Activated CD4-positive, alpha-beta T cell treated with anti-CD3 and anti-CD28 coated beads, Interleukin-10, Interleukin-2, amounts not matched to agents 100 ng/mL and 50 ng/mL, durations not matched to agents 16 hours and 8 hours (primary cell): Measurements from ENCODE around the gene CCDC142.

Experiments used
- DNase-seq: peaks from one replicate; pipeline ENCODE4 v3.0.0-alpha.2; 2020

The CCDC142 gene, protein sequence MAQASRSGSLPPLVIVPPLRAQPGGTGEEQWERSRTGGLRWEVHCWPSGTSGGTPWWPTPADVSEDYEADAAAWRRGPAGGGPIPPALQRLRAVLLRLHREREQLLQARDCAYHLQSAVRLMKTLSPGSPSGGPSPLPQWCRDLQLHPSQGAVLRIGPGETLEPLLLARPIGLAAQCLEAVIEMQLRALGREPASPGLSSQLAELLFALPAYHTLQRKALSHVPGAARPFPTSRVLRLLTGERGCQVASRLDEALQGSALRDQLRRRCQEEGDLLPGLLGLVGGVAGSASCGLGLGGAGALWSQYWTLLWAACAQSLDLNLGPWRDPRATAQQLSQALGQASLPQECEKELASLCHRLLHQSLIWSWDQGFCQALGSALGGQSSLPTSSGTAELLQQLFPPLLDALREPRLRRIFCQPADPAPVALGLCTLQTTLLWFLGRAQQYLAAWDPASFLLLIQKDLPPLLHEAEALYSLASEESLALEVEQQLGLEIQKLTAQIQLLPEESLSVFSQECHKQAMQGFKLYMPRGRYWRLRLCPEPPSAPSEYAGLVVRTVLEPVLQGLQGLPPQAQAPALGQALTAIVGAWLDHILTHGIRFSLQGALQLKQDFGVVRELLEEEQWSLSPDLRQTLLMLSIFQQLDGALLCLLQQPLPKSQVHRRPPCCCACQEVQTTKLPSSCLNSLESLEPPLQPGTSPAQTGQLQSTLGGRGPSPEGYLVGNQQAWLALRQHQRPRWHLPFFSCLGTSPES

DNA sequence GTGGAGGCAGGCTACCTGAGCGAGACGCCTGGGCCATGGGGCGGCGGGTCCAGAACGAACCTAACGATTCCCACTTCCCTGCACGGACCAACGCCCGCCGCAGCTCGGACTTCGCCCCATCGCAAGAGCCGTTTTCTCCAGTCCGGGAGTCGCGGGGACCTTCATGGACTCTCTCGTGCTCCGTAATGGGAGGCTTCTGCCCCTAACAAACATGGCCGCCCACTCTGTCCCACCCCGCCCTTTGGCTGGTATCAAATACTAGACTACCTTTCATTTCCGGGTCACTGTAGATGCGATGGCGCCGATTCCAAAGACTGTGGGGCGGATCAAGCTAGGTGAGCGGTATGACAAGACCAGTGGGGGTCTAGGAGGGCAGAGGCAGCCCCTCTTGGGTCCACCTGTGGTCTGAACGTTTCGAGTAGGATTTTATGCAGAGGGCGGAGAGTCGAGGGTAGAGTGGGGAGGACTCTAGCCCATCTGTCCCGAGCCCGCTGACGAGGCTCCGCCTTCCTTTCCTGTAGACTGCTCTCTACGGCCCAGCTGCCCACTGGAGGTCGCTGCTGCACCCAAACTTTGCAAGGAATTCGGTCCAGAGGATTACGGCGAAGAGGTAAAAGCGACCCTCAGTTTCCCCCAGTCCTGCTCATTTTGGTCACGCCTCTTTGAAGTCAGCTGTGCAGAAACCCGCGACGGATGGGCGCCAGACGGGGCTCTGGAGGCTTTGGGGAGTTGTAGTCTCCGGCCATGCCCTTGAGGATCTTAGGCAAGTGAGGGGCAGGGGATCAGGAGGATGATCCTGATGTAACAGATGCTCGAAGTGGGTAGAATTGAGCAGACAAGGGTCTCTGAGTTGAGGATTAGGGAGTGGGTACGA is at the start of gene CCDC142, which contains the start of gene TTC31:
CCDC142 (minus strand) TSS at position 198 of the 874 bp plus-strand sequence; CDS start at position 37, 161 bp downstream.
TTC31 (plus strand) TSS at position 281 of the 874 bp plus-strand sequence; CDS start at position 296, 15 bp downstream.
- DNase-seq = peak; percentile 95

DNA sequence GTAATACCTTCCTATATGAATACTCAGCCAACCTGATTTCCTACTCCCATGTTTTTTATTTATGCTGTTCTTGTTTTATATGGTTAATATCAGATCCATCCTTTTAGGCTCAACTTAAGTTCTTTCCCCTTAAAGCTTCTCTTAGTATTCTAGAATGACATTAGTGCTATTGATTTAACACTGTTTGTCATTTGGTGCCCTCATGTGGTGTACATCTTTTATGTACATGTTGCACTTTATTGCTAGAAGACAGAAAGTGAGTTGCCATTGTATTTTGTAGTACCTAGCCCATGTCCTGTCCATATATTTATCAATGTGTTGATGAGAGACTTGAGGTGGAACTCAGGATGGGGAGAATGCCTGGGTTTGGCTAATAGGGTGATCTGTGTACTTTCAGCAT is 49.4 kb upstream of the CCDC142 start:
- DNase-seq = peak; percentile 49

DNA sequence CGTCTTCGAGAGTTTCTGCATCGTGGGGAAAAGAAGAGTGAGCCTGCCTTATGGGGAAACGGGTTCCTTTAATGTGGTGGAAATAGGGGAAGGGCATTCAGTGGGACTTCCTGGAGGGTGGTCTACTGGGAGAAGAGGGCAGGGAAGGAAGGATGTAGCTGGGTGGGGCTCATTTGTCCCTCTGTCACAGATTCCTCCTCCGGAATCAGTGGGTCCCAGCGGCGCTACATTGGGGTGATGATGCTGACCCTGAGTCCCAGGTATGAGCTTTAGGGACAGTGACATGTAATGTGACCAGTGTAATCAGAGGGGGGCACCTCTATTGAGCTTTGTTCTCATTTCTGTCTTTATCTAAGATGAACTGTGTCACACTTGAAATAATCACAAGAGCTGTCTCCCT is 48.9 kb upstream of the CCDC142 start:
- no peak for DNase-seq

DNA sequence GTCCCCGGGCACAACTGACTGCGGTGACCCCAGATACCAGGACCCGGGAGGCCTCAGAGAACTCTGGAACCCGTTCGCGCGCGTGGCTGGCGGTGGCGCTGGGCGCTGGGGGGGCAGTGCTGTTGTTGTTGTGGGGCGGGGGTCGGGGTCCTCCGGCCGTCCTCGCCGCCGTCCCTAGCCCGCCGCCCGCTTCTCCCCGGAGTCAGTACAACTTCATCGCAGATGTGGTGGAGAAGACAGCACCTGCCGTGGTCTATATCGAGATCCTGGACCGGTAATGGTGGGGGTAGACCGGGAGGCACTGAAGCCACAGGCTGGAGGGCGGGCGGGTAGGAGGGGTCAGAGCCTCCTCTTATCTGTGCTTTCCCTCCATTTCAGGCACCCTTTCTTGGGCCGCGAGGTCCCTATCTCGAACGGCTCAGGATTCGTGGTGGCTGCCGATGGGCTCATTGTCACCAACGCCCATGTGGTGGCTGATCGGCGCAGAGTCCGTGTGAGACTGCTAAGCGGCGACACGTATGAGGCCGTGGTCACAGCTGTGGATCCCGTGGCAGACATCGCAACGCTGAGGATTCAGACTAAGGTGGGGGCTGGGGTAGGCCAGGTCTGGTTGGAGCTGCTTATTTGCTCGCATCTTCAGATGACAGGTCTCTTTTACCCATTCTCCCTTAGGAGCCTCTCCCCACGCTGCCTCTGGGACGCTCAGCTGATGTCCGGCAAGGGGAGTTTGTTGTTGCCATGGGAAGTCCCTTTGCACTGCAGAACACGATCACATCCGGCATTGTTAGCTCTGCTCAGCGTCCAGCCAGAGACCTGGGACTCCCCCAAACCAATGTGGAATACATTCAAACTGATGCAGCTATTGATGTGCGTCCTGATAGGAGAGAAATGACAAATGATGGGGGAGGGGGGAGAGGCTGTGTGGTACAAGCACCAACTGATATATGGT is 47.7 kb upstream of the CCDC142 start:
- peak; percentile 83 for DNase-seq

DNA sequence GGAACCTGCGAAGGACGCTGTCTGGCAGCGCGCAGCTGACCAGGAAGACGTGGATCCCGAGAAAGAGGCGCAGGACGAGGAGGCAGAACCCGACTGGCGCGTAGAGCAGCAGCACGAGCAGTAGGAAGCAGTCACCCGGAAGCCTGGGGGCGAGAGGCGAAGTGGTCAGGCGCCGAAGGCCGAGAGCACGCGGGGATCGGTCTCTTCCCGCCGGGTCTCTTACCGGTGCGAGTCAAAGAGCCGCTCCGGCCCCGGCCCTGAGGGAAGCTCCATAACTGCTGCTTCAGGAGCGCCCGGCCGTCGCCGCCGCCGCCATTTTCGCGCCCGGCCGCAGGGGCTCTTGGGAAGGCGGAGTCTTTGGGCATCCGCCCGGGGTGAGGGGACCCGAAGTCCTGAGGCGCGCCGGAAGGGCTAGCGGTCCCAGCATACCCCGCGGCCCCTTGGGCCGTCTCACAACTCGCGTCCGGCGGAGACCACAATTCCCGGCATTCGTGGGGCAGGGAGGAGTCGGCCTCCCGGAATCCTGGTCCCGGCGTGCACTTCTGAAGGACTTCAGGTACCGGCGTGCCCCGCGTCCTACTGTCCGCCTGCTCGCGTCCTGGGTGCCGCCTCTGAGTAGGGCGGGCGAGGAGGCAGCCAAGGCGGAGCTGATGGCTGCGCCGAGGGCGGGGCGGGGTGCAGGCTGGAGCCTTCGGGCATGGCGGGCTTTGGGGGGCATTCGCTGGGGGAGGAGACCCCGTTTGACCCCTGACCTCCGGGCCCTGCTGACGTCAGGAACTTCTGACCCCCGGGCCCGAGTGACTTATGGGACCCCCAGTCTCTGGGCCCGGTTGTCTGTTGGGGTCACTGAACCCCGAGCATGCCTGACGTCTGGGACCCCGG is 46.8 kb upstream of the CCDC142 start, which contains the start of the genes AUP1 and HTRA2:
AUP1 (minus strand) TSS at position 350 of the 882 bp plus-strand sequence; CDS start at position 273, 77 bp downstream.
HTRA2 (plus strand) TSS at position 577 of the 882 bp plus-strand sequence; CDS start at position 651, 74 bp downstream.
- peak; percentile 99 for DNase-seq

DNA sequence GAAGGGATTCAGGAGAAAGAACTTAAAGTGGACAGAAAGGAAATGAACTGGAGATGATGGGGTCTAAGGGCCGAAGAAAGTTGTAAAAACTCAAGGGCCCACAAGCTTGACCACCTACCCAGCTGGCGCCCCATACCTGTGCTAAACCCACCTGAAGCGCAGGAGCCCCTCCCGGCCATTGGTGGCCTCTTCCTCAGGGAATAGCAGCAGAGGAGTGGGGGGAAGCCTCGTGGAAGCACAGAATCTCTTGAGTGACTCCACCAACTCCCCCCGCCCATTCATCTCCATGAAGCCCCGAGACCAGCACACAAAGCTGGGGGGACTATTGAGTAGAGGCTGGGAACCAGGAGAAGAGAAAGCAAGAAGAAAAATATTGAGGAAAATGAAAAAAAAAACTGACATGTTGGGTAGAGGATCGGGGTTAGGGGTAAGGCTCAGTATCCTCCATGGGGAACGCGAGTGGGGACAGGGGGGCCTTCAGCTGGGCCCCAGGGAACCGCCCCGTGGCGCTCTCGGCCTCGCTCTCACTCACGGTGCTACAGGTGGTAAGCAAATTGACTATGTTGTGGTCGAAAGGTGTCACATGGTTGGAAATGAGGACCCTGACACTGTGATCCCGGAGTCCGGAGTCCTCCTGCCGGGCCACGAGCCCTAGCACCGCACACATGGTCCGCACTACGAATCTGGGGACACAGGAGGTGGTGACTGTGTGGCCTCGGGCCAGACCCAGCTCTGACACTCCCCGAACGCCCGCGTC is 46.0 kb upstream of the CCDC142 start:
- DNase-seq = no peak

DNA sequence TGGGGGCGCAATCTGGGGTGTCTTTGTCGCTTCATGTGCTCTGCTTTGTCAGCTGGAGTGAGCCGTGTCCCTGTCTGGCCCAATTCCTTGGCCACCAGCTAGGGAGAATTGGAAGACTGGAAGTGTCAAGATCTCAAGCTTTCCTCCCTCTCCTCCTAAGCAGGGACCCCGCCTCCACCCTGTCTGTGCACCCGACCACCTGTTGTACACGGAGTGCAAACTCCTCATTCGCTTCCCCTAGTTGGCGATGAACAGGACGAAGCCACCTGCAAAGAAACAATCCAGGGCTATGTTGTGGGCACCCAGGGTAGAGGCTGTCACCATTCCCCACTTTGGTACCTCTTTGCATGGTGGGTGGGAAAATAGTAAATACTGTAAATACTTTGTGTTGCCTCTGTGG is 44.9 kb upstream of the CCDC142 start:
- DNase-seq = no peak

DNA sequence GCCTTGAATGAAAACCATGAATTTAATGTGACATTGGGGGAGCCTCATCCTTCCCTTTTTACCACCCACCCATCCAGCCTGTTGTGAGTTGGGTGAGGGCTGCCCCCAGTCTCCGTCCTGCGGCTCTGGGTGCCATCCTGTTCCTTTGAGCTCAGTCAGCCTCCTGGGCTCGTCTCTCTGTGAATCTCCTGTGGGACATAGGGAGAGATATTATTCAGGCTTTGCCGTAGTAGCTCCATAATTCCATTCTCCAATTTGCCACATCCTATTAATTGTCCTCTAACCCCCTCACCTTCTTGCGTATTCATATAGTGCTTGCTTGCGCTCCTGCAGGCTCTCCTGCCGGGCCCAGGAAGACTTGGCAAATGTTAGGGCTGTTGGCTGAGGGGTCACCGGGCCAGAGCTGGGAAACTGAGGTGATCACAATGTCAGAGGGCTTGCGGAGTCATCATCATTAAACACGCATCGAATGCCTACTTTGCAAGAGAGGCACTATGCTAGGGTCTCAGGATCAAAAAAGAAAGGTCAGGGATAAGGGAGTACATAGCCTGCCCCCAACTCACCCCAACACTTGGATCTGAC is 43.9 kb upstream of the CCDC142 start:
- no peak for DNase-seq

DNA sequence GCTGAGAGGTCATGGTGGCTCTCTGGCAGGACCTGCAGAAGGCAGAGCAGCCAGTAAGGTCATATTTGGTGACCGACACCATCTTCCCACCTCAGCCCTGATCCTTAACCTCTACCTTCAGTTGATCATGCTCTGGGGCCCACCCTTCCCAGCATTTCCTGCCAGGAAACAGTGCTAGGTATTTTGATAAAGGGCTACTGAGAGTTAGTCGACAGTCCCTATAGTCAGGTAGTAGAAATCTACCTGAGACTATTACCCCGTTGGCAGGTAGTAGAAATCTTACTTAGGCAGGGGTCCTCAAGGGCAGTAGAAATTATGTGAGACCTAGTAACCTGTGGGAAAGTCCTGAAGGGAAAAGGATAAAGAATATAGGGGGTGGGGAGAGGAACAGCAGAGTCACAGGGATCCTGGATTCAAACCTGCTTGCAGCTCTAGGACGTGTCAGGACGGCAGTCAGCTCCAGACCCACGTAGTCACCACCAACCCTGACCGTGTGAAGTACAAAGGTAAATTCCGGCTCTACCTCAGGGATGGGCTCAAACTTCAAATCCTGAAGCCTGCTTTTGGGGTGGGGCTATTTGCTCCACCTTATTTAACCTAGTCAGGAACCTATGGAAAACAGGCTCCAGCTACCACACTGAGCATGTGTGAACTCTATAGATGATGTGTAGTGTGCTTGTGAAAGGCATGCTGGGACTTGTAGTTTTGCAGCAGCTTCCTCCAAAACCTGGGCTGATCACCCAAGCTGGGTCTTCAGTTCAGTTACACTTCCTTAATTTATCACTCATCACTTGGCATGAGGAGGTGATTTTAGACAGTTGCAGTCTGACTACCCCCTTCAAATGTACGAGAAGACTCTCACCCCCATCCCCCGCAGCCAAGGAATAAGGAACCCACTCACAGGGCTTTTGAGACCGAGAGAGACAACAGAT is 43.2 kb upstream of the CCDC142 start, which contains the start of gene DQX1:
DQX1 (minus strand) TSS at position 515 of the 932 bp plus-strand sequence; CDS start at position 13, 502 bp downstream.
- peak; percentile 65 for DNase-seq

DNA sequence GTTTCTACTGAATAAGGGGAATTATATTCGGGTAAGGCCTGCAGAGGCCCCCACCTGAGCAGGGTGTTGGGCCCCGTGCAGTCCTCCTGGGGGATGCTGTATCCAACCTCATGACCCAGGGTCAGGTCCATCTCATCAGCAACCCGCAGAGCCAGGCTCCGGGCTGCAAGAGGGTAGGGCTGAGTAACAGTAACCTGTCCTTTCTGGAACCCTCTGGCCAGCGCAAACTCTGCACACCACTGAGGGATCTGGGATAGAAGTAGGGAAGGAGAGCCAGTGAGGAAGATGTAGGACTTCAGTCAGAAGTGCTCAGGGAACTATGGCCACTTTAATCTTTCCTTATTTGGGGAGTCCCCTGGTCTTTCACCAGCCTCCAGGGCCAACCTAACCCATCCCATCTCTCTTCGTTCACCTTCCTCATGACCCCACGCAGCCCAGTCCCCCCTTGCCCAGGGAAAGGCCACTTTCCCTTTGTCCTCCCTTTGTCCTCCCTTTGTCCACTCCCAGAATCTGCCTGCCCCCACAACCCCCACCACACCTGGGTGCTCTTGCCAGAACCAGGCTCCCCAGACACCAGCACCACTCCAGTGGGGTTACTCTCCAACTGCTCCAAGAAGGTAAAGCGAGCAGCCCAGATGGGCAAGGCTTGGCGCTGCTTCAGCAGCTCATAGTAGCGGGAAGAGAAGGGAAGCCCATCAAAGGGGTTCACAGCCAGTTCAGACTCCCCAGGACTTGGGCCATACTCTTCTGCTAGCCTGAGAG is 42.3 kb upstream of the CCDC142 start:
- DNase-seq = no peak

DNA sequence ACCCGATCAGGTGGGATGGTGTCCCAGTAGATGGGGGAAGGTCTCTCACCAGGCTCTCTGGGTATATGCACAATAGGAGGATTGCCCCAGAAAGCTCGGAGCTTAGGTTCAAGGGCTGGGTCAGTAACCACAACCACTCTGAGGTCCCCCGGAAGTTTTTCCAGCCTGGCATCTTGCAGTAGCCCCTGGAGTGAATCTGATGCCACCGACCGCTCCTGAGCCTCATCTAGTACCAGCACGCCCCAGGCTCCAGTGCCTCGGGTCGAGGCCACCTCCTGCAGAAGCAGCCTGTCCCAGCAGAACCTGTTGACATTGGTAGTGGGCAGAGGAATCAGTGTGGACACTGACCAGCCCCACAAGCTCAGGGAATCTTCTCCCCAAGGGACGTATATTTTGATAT is 41.2 kb upstream of the CCDC142 start:
- DNase-seq = no peak

DNA sequence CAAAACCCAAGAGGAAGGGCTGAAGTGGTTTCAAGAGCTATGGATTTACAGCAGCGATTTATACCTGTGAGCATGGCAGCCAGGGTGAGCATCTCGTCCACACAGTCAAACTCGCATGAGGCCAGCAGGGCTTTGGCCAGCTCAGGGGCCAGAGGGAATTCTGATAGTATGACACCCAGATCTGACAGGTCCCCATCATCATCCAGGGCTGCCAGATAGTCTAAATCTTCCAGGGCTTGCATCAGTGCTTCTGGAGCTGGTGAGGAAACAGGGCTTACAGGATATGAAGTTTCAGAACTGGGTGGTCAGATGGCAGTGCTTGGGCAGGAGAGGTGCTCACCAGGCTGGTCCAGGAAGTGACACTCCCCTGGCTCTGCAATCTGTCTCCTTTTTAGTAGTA is 39.7 kb upstream of the CCDC142 start:
- DNase-seq = no peak

DNA sequence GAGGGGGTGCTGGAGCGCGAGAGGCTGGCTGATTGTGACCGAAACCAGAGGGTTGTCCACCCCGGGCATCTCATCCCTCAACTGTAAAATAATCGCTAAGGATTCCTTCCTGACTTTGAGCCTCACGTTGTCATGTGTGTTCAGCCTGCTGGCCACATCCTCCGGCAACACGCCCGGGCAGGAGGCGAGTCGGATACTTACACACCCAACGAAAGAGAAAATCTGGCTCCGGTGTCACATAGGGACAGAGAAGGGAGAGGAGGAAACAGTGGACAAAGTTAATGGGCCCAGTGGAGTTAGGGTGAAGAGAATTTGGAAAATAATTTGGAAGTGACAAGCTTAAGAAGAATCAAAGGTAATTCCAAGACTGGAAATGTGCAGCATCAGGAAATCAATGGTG is 33.9 kb upstream of the CCDC142 start:
- DNase-seq = no peak

DNA sequence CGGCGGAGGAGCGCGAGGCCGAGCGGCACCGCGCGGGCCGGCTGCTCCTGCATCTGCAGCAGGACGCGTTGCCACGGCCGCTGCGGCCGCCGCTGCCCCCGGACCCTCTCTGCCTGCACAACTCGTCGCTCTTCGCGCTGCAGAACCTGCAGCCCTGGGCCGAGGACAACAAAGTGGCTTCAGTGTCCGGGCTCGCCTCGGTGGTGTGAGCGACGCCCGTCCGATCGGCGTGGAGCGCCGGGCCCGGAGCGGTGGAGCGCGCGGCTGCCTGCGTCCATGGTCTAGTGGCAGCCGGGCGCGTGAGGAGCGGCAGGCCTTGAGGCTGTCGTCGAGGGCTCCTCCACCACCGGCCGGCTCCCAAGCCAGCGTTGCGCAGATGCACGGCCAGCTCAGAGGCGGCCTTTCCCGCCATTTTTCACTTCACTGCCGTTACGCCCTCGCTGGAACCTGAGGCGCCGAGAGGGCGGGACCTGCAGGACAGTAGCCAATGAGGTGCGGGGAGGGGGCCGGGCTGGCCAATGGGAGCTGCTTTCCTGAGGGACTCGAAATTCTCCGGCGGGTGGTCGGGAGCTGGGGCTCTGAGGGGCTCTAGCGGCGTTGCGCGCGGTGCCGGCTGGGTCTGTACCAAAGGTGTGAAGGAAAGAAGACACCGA is 33.3 kb upstream of the CCDC142 start:
- peak; percentile 79 for DNase-seq

DNA sequence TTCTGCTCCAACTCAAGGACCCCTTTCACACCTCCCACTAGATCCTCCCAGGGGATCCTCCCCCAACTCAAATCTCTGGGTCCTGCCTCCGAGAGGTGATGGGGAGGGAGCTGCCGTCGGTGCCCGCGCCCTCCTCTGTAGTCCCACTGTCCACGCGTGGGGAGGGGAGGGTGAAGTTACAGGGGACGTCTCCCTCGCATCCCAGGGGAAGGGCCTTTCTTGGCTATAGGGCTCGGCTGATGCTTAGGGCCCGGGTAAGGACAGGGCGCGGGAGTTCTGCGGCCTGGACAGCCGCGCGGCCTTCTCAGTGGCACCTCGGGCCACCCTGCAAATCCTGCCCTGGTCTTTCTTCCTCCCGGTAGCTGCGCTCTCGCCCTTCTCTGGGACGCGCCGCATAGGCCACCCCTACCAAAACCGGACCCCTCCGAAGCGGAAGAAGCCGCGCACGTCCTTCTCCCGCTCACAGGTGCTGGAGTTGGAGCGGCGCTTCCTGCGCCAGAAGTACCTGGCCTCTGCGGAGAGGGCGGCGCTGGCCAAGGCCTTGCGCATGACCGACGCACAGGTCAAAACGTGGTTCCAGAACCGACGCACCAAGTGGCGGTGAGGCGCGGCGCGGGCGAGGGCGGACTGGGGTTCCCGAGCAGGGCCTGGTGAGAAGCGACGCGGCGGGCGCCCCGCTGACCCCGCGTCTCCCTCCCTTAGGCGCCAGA is 32.6 kb upstream of the CCDC142 start:
- peak; percentile 13 for DNase-seq
